Stimulated activated naive CD8-positive, alpha-beta T cell treated with anti-CD3 and anti-CD28 coated beads, Interleukin-15, Interleukin-2, amounts not matched to agents 100 ng/mL and 50 ng/mL, for 24 hours (primary cell): ENCODE measurements around the gene OR6C76.
"Not testable (repeated sequence)": the region's sequence is repeated elsewhere in the genome, so short reads cannot be mapped to it uniquely, and the experiment has no call there.

Experiments used
- H3K27ac Mint-ChIP-seq: one replicate; pipeline ENCODE4 v1.8.0; 2021; ENCODE audit warnings: mild to moderate bottlenecking, mixed read lengths
- H3K27me3 Mint-ChIP-seq: one replicate; pipeline ENCODE4 v1.8.0; 2021; ENCODE audit warnings: mixed read lengths
- H3K36me3 Mint-ChIP-seq: one replicate; pipeline ENCODE4 v1.8.0; 2021; ENCODE audit warnings: low read depth, mixed read lengths
- H3K4me1 Mint-ChIP-seq: one replicate; pipeline ENCODE4 v1.8.0; 2021; ENCODE audit warnings: low read depth, mixed read lengths
- H3K4me3 Mint-ChIP-seq: one replicate; pipeline ENCODE4 v1.8.0; 2021; ENCODE audit warnings: mild to moderate bottlenecking, mixed read lengths
- H3K9me3 Mint-ChIP-seq: one replicate; pipeline ENCODE4 v1.8.0; 2021; ENCODE audit warnings: mixed read lengths

OR6C76 gene

GRCh38 chr12:55425954-55426353, at the start of gene OR6C76:
TSS of gene OR6C76 (plus strand) at chr12:55426254. CDS start at chr12:55426254, 0 bp downstream.
- no peak within 1 kb of the TSS for H3K27ac Mint-ChIP-seq
- H3K4me1 Mint-ChIP-seq: no peaks in the 10 kb centered on the region
- H3K4me3 Mint-ChIP-seq: no peak within 1 kb of the TSS
- H3K27me3 Mint-ChIP-seq: peaks cover 26% of the 10 kb centered on the region
- no peaks in the 10 kb centered on the region for H3K36me3 Mint-ChIP-seq
- no peaks in the 10 kb centered on the region for H3K9me3 Mint-ChIP-seq

GRCh38 chr12:55385891-55386290, 40.2 kb upstream of the OR6C76 start:
- H3K27me3 Mint-ChIP-seq: peaks cover 13% of the 10 kb centered on the region
- H3K4me3 Mint-ChIP-seq: no peak overlapping the region
- H3K27ac Mint-ChIP-seq: no peak overlapping the region
- no peaks in the 10 kb centered on the region for H3K36me3 Mint-ChIP-seq
- H3K9me3 Mint-ChIP-seq: no peaks in the 10 kb centered on the region
- no peaks in the 10 kb centered on the region for H3K4me1 Mint-ChIP-seq

DNA sequence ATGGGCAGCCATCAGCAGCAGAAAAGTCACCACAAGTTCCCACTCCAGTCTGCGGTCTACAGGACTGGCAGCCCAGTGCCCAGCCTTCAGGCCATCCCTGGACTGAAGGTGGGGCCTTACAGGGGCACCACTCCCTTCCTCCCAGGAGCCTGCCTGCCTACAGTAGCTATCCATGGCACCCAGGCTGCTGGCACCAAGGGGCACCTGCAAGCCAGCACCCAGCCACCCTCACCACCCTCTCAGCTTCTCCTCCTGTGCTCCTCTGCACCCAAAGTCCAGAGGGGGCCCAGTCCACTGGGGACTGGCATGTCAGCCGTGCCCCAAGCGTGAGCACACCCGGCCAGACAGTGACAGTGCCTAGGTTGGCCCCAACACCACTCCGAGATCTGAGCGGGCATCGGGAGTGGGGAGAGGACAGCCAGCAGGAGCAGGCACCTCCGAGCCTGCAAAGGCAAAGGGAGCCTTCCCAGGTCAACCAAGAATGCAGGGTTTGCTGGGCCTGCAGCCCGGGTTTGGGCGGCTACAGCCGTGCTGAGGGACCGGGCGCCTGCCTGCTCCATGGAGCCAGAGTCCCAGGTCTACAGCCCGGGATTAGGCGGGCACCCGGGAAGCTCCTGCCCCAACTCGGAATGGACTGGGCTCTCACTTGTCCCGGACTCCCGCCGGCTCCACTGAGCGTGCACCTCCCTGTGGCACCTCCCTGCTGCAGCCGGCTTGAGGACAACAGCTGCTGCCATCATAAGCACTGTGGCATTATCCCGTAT, 33.8 kb upstream of the OR6C76 start:
- Mint-ChIP-seq H3K27ac (no peak overlapping the region), H3K4me3 (no peak overlapping the region), H3K9me3 (no peaks in the 10 kb centered on the region), H3K27me3 (peaks cover 18% of the 10 kb centered on the region), H3K4me1 (no peaks in the 10 kb centered on the region), H3K36me3 (no peaks in the 10 kb centered on the region)

- Mint-ChIP-seq H3K27ac (no peak overlapping the region), H3K9me3 (no peaks in the 10 kb centered on the region), H3K27me3 (peaks cover 40% of the 10 kb centered on the region), H3K4me1 (no peaks in the 10 kb centered on the region), H3K36me3 (no peaks in the 10 kb centered on the region), H3K4me3 (no peak overlapping the region)
Observed at GRCh38 chr12:55396326-55396725, 29.7 kb upstream of the OR6C76 start.

GRCh38 chr12:55400229-55400628, 25.8 kb upstream of the OR6C76 start, which contains the start of gene OR6C65:
TSS of gene OR6C65 (plus strand) at chr12:55400529. CDS start at chr12:55400529, 0 bp downstream.
- peaks cover 40% of the 10 kb centered on the region for H3K27me3 Mint-ChIP-seq
- no peaks in the 10 kb centered on the region for H3K36me3 Mint-ChIP-seq
- no peaks in the 10 kb centered on the region for H3K4me1 Mint-ChIP-seq
- no peaks in the 10 kb centered on the region for H3K9me3 Mint-ChIP-seq
- no peak within 1 kb of the TSS for H3K4me3 Mint-ChIP-seq
- no peak within 1 kb of the TSS for H3K27ac Mint-ChIP-seq

- Mint-ChIP-seq H3K4me3 (no peak overlapping the region), H3K9me3 (peaks cover 3% of the 10 kb centered on the region), H3K4me1 (no peaks in the 10 kb centered on the region), H3K27ac (no peak overlapping the region), H3K27me3 (peaks cover 23% of the 10 kb centered on the region), H3K36me3 (no peaks in the 10 kb centered on the region)
Observed at GRCh38 chr12:55407866-55408265, 18.2 kb upstream of the OR6C76 start.

- H3K27ac Mint-ChIP-seq, H3K4me1 Mint-ChIP-seq, H3K4me3 Mint-ChIP-seq, H3K36me3 Mint-ChIP-seq, H3K9me3 Mint-ChIP-seq: not testable (repeated sequence)
- H3K27me3 Mint-ChIP-seq: peaks cover 17% of the 10 kb centered on the region
Observed at GRCh38 chr12:55409133-55409532, 16.9 kb upstream of the OR6C76 start.

GRCh38 chr12:55412138-55412537, 13.9 kb upstream of the OR6C76 start:
- not testable (repeated sequence) for H3K4me1 Mint-ChIP-seq, H3K4me3 Mint-ChIP-seq, H3K36me3 Mint-ChIP-seq, H3K27ac Mint-ChIP-seq, H3K9me3 Mint-ChIP-seq
- peaks cover 36% of the 10 kb centered on the region for H3K27me3 Mint-ChIP-seq

DNA sequence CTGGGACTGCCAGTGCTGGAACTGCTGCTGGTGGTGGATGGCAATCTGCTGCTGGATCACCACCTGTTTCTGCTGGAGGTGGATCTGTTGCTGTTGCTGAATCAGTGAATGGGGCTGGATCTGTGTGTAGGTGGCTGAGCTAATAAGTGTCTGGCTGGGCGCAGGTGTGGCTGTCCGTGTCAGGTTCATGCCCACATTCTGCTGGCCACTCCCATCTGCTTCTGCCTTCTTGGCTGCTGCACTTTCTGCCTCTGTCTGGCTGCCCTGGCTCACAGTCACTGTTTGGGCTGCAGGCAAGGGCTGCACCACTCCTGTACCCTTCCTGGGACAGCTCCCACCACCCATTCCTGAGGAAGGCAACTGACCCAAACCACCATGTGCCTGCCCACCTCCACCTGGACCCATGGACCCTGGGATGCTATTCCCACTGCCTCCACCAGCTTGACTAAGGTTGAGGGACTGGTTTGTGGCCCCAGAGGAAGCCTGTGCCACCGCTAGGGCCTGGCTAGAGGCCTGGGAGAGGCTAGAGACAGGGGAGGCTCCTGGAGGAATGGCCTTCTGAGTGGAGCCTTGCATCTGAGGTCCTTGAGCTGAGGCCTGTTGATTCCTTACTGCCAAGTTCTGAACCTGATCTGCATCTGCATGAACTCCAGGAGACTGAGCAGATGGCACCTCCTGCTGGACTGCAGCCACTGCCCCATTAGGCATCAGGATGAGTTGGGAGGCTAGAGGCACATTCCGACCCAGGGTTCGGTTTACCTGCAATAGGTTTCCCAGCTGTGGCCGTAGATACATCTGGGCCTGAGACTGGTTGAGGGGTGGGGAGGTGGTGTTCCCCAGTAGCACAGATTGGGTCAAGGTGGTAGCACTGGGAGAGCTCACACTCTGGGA, 12.3 kb upstream of the OR6C76 start:
- not testable (repeated sequence) for H3K36me3 Mint-ChIP-seq, H3K4me1 Mint-ChIP-seq, H3K27ac Mint-ChIP-seq, H3K4me3 Mint-ChIP-seq, H3K9me3 Mint-ChIP-seq
- peaks cover 42% of the 10 kb centered on the region for H3K27me3 Mint-ChIP-seq

- H3K9me3 Mint-ChIP-seq, H3K36me3 Mint-ChIP-seq, H3K27ac Mint-ChIP-seq, H3K4me1 Mint-ChIP-seq, H3K4me3 Mint-ChIP-seq: not testable (repeated sequence)
- peaks cover 45% of the 10 kb centered on the region for H3K27me3 Mint-ChIP-seq
Observed at GRCh38 chr12:55414396-55414823, 11.6 kb upstream of the OR6C76 start.

DNA sequence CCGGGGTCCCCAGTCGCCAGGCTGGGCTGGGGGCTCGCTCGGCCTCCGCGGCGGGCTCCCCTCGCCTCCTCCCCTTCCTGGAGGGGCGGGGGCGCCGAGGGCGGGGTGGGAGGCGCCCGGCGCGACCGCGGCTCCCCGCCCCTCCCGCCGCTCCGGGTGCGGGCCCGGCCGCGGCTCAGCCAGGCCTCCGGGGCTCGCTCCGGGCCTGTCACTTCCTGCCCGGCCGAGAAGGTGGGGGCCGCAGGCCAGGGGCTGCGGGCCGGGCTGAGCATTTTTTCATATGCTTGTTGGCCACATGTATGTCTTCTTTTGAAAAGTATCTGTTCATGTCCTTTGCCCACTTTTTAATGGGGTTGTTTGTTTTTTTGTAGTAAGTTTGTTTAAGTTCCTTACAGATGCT, 11.2 kb upstream of the OR6C76 start:
- not testable (repeated sequence) for H3K4me1 Mint-ChIP-seq, H3K9me3 Mint-ChIP-seq, H3K27ac Mint-ChIP-seq, H3K4me3 Mint-ChIP-seq, H3K36me3 Mint-ChIP-seq
- H3K27me3 Mint-ChIP-seq: peaks cover 48% of the 10 kb centered on the region

DNA sequence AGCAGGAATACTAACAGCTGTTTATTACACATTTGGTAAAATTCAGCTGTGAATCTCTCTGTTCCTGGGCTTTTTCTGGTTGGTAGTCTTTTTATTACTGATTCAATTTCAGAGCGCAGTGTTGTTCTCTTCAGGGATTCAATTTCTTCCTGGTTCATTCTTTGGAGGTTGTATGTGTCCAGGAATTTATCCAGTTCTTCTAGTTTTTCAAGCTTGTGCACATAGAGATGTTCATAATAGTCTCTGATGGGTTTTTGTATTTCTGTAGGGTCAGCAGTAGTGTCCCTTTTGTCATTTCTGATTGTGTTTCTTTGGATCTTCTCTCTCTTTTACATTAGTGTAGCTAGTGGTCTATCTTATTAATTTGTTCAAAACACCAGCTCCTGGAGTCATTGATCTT, 9.1 kb upstream of the OR6C76 start:
- peaks cover 48% of the 10 kb centered on the region for H3K27me3 Mint-ChIP-seq
- H3K4me1 Mint-ChIP-seq: peaks cover 6% of the 10 kb centered on the region
- H3K36me3 Mint-ChIP-seq: no peaks in the 10 kb centered on the region
- H3K9me3 Mint-ChIP-seq: no peaks in the 10 kb centered on the region
- H3K27ac Mint-ChIP-seq: no peak overlapping the region
- H3K4me3 Mint-ChIP-seq: no peak overlapping the region

- Mint-ChIP-seq H3K4me3 (no peak overlapping the region), H3K27me3 (peaks cover 52% of the 10 kb centered on the region), H3K36me3 (no peaks in the 10 kb centered on the region), H3K9me3 (no peaks in the 10 kb centered on the region), H3K4me1 (peaks cover 1% of the 10 kb centered on the region), H3K27ac (no peak overlapping the region)
Observed at GRCh38 chr12:55420307-55420962, 5.6 kb upstream of the OR6C76 start.

DNA sequence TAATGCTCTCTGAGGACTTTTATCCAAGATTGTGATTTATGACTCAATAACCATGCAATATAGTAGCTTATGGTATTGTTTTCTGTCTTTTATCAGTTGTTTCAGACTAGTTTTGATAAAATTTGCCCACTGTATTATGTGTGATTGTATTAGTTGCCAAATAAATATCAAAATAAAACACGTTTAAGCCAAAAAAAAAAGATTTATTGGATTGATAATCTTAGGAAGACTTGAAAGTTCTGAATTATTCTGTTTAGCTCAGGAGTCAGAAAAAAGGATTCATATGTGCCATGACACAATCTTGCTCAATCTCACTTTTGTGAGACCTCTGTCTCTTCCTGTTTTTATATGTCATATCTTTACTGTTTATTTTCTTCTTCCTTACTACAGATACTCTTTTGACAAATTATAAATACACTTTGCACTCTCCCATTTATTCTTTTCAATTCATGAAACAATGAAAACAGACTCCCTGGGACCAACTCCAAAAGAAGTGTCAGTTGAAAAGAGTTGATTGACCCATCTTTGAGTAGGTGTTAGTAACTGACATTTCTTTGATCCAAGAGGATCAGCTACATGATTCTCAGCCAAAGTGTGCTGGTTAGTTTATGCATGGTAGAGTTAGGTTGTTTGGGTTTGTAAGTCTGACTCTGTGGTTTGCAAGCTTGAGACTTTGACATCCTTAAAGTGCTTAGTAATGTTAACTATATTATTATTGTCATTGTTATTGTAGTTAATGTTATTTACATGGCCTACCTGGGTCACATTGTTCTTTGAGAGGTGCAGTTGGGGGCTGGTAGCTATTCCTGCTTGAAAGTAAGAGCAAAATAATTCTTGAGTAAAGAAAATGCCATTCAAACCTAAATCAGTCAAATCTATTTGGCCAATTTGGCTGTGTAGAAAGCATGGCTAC, 2.5 kb downstream of the OR6C76 start:
- H3K36me3 Mint-ChIP-seq: no peaks in the 10 kb centered on the region
- peaks cover 30% of the 10 kb centered on the region for H3K27me3 Mint-ChIP-seq
- H3K4me3 Mint-ChIP-seq: no peak overlapping the region
- H3K9me3 Mint-ChIP-seq: no peaks in the 10 kb centered on the region
- no peaks in the 10 kb centered on the region for H3K4me1 Mint-ChIP-seq
- no peak overlapping the region for H3K27ac Mint-ChIP-seq
